IPS-11a (cell line): ENCODE data around the gene MGAT4A.

Experiments
- H3K4me3 ChIP-seq: one replicate; pipeline ENCODE4 v1.5.1; 2013; ENCODE audit warnings: low read depth, low read length, control low read depth

The MGAT4A gene

GRCh38 chr2:98579926-98580325, 151.0 kb downstream of the MGAT4A start:
- no peak overlapping the region for H3K4me3 ChIP-seq

GRCh38 chr2:98578231-98578630, 152.7 kb downstream of the MGAT4A start:
- H3K4me3 ChIP-seq = no peak overlapping the region

GRCh38 chr2:98577313-98577712, 153.6 kb downstream of the MGAT4A start:
- no peak overlapping the region for H3K4me3 ChIP-seq

GRCh38 chr2:98576666-98577312, 154.1 kb downstream of the MGAT4A start:
- no peak overlapping the region for H3K4me3 ChIP-seq

GRCh38 chr2:98573426-98573825, 157.5 kb downstream of the MGAT4A start:
- no peak overlapping the region for H3K4me3 ChIP-seq

- no peak overlapping the region for H3K4me3 ChIP-seq
These were observed 158.3 kb downstream of the MGAT4A start for GRCh38 chr2:98572676-98573075.

GRCh38 chr2:98572211-98572610, 158.7 kb downstream of the MGAT4A start:
- no peak overlapping the region for H3K4me3 ChIP-seq

GRCh38 chr2:98571796-98572195, 159.1 kb downstream of the MGAT4A start:
- H3K4me3 ChIP-seq = no peak overlapping the region

- H3K4me3 ChIP-seq = no peak overlapping the region
These were observed 159.7 kb downstream of the MGAT4A start for GRCh38 chr2:98571121-98571701.

GRCh38 chr2:98570356-98570755, 160.6 kb downstream of the MGAT4A start:
- no peak overlapping the region for H3K4me3 ChIP-seq

GRCh38 chr2:98569915-98570314, 161.0 kb downstream of the MGAT4A start:
- H3K4me3 ChIP-seq = no peak overlapping the region

- no peak overlapping the region for H3K4me3 ChIP-seq
These were observed 161.6 kb downstream of the MGAT4A start for GRCh38 chr2:98569197-98569793.
